K562 (cell line): Measurements from ENCODE around the gene CAPN14. TPM values are rescaled to one million over a fixed set of nuclear protein-coding genes. Genes with fewer than 3 reads are reported as not detected.

ENCODE experiments used
- ATAC-seq: fragments of 200-7000 bp; cut with Tn5 transposase; 3 replicates; pipeline ENCODE4 v1.9.1; 2020; ENCODE audit warnings: moderate library complexity
- BruUV-seq: library from RNA; stranded (reverse); fragments of 400-500 nt; replicated peaks from 2 replicates; lab custom pipeline; 2021; lab: Mats Ljungman, UMichigan
- CTCF ChIA-PET: fragments of 300-600 bp; formaldehyde crosslinking; extraction: SDS; loops from one replicate; lab custom pipeline; 2021; ENCODE audit warnings: low intra/inter-chr PET ratio; lab: Yijun Ruan, JAX
- POLR2A ChIA-PET: fragments of 300-600, 350-650 bp; sonication (Branson Sonifier 250); formaldehyde crosslinking; extraction: SDS; loops from one replicate; lab custom pipeline; 2021; ENCODE audit warnings: antibody characterized with exemption, inconsistent platforms; lab: Yijun Ruan, JAX
- DNase-seq, 4 experiments: peaks; one replicate each; pipeline versions ENCODE4 v3.0.0 to v3.0.0-alpha.2; 2011 to 2018; ENCODE audit warnings: low spot score in 3 of 4, mixed read lengths in 3 of 4; ENCODE audit errors: extremely low read depth in 1 of 4
- FAIRE-seq: peaks from 2 replicates; lab custom pipeline; 2011; peaks lifted over from hg19 to GRCh38; lab: Jason Lieb, UNC
- H2AFZ ChIP-seq: 2 replicates; pipeline ENCODE4 v1.6.0; 2011; ENCODE audit warnings: low read depth, low read length, control low read depth, inconsistent platforms
- H3K27ac ChIP-seq: fragments of 200-600 bp; 3 replicates; pipeline ENCODE4 v1.8.0; 2011; ENCODE audit warnings: low read depth, mild to moderate bottlenecking, control low read depth, inconsistent platforms, low read length, moderate library complexity, mixed read lengths; ENCODE audit errors: extremely low read depth
- H3K27me3 ChIP-seq, 2 experiments: fragments of 300-600 bp in 1 of 2; 2 replicates in 1 of 2; 3 replicates in 1 of 2; pipeline versions ENCODE4 v1.6.0 to v1.8.0; 2011; ENCODE audit warnings: inconsistent platforms in 2 of 2, low read length in 2 of 2, mild to moderate bottlenecking in 1 of 2, mixed read lengths in 1 of 2, moderate library complexity in 1 of 2; ENCODE audit not compliant: control insufficient read depth in 2 of 2, insufficient read depth in 2 of 2
- H3K36me3 ChIP-seq: fragments of 300-600 bp; 3 replicates; pipeline ENCODE4 v1.8.0; 2011; ENCODE audit warnings: mild to moderate bottlenecking, low read length, inconsistent platforms; ENCODE audit not compliant: control insufficient read depth, insufficient read depth
- H3K4me1 ChIP-seq, 2 experiments: fragments of 200-600 bp in 1 of 2; replicated peaks in 1 of 2; 2 replicates in 1 of 2; 3 replicates in 1 of 2; pipeline versions ENCODE4 v1.5.1 to v1.8.0; 2011; ENCODE audit warnings: inconsistent platforms in 2 of 2, low read length in 2 of 2, mild to moderate bottlenecking in 1 of 2, mixed read lengths in 1 of 2, moderate library complexity in 1 of 2; ENCODE audit not compliant: control insufficient read depth in 2 of 2, insufficient read depth in 2 of 2
- H3K4me2 ChIP-seq: 2 replicates; pipeline ENCODE4 v1.6.1; 2011; ENCODE audit warnings: low read length, control low read depth, inconsistent platforms, mixed read lengths; ENCODE audit not compliant: insufficient read depth
- H3K4me3 ChIP-seq: fragments of 200-600 bp; sonication (generic), shearing (Covaris generic); 2 replicates; pipeline ENCODE4 v1.5.1; 2016; ENCODE audit warnings: control low read depth, inconsistent platforms
- H3K79me2 ChIP-seq: fragments of 200-600 bp; 3 replicates; pipeline ENCODE4 v1.8.0; 2011; ENCODE audit warnings: low read length, inconsistent platforms; ENCODE audit not compliant: control insufficient read depth, insufficient read depth
- H3K9ac ChIP-seq, 2 experiments: 2 replicates each; pipeline versions ENCODE4 v1.6.0 to v1.6.1; 2011; ENCODE audit warnings: low read depth in 2 of 2, low read length in 2 of 2, control low read depth in 1 of 2, inconsistent platforms in 1 of 2, mild to moderate bottlenecking in 1 of 2, mixed read lengths in 1 of 2; ENCODE audit not compliant: insufficient read depth in 1 of 2
- H3K9me1 ChIP-seq: one replicate; pipeline ENCODE4 v1.6.0; 2011; ENCODE audit warnings: inconsistent platforms, mild to moderate bottlenecking, low read length, moderate library complexity; ENCODE audit not compliant: control insufficient read depth, insufficient read depth
- H3K9me3 ChIP-seq: replicated peaks from 2 replicates; pipeline ENCODE4 v1.5.1; 2011; ENCODE audit warnings: low read depth, low read length, inconsistent platforms; ENCODE audit not compliant: control insufficient read depth, insufficient read depth
- H4K20me1 ChIP-seq: replicated peaks from 2 replicates; pipeline ENCODE4 v1.6.1; 2011; ENCODE audit warnings: low read length, inconsistent platforms, mixed read lengths; ENCODE audit not compliant: control insufficient read depth, insufficient read depth
- ATF1 ChIP-seq, 2 experiments: fragments of 450-650 bp in 1 of 2; IDR thresholded peaks; 2 replicates each; pipeline ENCODE4 v1.6.1; 2016; ENCODE audit warnings: missing compliant biosample characterization in 1 of 2, missing genetic modification characterization in 1 of 2
- CREM ChIP-seq: IDR thresholded peaks from 2 replicates; pipeline ENCODE4 v1.6.1; 2014; ENCODE audit warnings: antibody characterized with exemption, low read depth
- E2F3 ChIP-seq: fragments of 250-450 bp; sonication (Bioruptor Pico); IDR thresholded peaks from 2 replicates; pipeline ENCODE4 v1.4.0; 2020; ENCODE audit warnings: mild to moderate bottlenecking
- EWSR1 ChIP-seq: fragments of 450-650 bp; IDR thresholded peaks from 2 replicates; pipeline ENCODE4 v1.6.1; 2018; ENCODE audit warnings: borderline replicate concordance, mild to moderate bottlenecking, low read depth, moderate library complexity; ENCODE audit not compliant: partially characterized antibody
- HMG20A ChIP-seq: fragments of 450-650 bp; formaldehyde crosslinking; conservative IDR thresholded peaks from 2 replicates; pipeline ENCODE4 v1.4.0; 2020; ENCODE audit warnings: mild to moderate bottlenecking, mixed read lengths
- MEF2D ChIP-seq: conservative IDR thresholded peaks from 2 replicates; pipeline ENCODE4 v1.6.1; 2016; ENCODE audit warnings: low read depth, missing genetic modification characterization, missing compliant biosample characterization
- PHF20 ChIP-seq: fragments of 450-650 bp; IDR thresholded peaks from 2 replicates; pipeline ENCODE4 v1.6.1; 2018; ENCODE audit not compliant: partially characterized antibody
- RBBP5 ChIP-seq: fragments of 200-600 bp; sonication (generic); IDR thresholded peaks from 2 replicates; pipeline ENCODE4 v1.6.1; 2012; ENCODE audit warnings: borderline replicate concordance, mild to moderate bottlenecking, low read length, control low read depth, inconsistent platforms; ENCODE audit not compliant: insufficient read depth, poor library complexity, severe bottlenecking
- SAFB ChIP-seq: fragments of 200-400 bp; formaldehyde crosslinking; IDR thresholded peaks from 2 replicates; pipeline ENCODE4 v1.6.1; 2017; ENCODE audit warnings: low read depth, low read length, borderline replicate concordance
- ZC3H8 ChIP-seq: fragments of 450-650 bp; IDR thresholded peaks from 2 replicates; pipeline ENCODE4 v1.6.1; 2017
- ZNF143 ChIP-seq: sonication (generic); formaldehyde crosslinking; IDR thresholded peaks from 2 replicates; pipeline ENCODE4 v1.9.0; 2022; ENCODE audit warnings: mild to moderate bottlenecking, missing genetic modification reagents
- ZNF431 ChIP-seq: sonication (generic); formaldehyde crosslinking; IDR thresholded peaks from 2 replicates; pipeline ENCODE4 v1.8.0; 2022; ENCODE audit warnings: mild to moderate bottlenecking, missing genetic modification reagents
- ZNF561 ChIP-seq: fragments of 450-650 bp; formaldehyde crosslinking; conservative IDR thresholded peaks from 2 replicates; pipeline ENCODE4 v1.4.0; 2020; ENCODE audit warnings: mild to moderate bottlenecking, moderate library complexity
- ZNF707 ChIP-seq: fragments of 250-450 bp; sonication (Bioruptor Pico); conservative IDR thresholded peaks from 2 replicates; pipeline ENCODE4 v1.8.0; 2022; ENCODE audit warnings: inconsistent platforms, mild to moderate bottlenecking, moderate library complexity
- WGBS: fragments of 100-300 bp; shearing (Covaris generic); methylation state at CpG from one replicate; pipeline ENCODE4 v1.1.6; 2016; ENCODE audit warnings: low coverage, mixed read lengths; ENCODE audit not compliant: insufficient coverage; ENCODE audit errors: missing lambda C conversion rate; 5-methylcytosine and 5-hydroxymethylcytosine counted together
- in situ Hi-C: fragments of 300-500 bp; cut with MboI; formaldehyde crosslinking; loops from 4 replicates; pipeline ENCODE4 v1.15.0; 2018; ENCODE audit warnings: inconsistent platforms, mixed read lengths
- intact Hi-C: fragments of 100-400 bp; cut with micrococcal nuclease; formaldehyde crosslinking; loops from 2 replicates; pipeline ENCODE4 v1.14.2; 2022
- polyA plus RNA-seq, 8 experiments: library from polyadenylated mRNA; depleted of rRNA in 4 of 8; stranded (reverse) in 5 of 8; unstranded in 3 of 8; fragments of >200 nt; fragmentation: Nextera tagmentation in 2 of 8; fragmentation: Illumina TruSeq in 1 of 8; extraction: Ambion mirVana in 2 of 8; extraction: Trizol in 1 of 8; gene quantifications; 2 replicates each; pipeline versions ENCODE4 v1.2.1 to v1.2.3, GENCODE V29; 2011 to 2014; ENCODE audit warnings: inconsistent platforms in 1 of 8, missing spikeins in 1 of 8
- total RNA-seq, 7 experiments: library from RNA; depleted of rRNA in 6 of 7; stranded (reverse); fragments of >200 nt in 6 of 7; fragmentation: Illumina TruSeq in 2 of 7; extraction: Trizol in 2 of 7; gene quantifications; 2 replicates each; pipeline versions ENCODE4 v1.2.1 to v1.2.3, GENCODE V29; 2011 to 2021; ENCODE audit warnings: low replicate concordance in 1 of 7
- TF ChIP-seq, protein P1 (sequence below), 2 experiments: fragments of 150-350 bp in 1 of 2; IDR thresholded peaks; 2 replicates each; pipeline ENCODE4 v1.6.1; 2012 to 2016; ENCODE audit warnings: low read depth in 2 of 2, low read length in 2 of 2, mild to moderate bottlenecking in 1 of 2, moderate library complexity in 1 of 2
- TF ChIP-seq, protein P2 (sequence below): fragments of 450-650 bp; IDR thresholded peaks from 2 replicates; pipeline ENCODE4 v1.6.1; 2016; ENCODE audit warnings: mild to moderate bottlenecking
- TF ChIP-seq, protein P3 (sequence below): fragments of 450-650 bp; IDR thresholded peaks from 2 replicates; pipeline ENCODE4 v1.6.1; 2016; ENCODE audit warnings: low read depth, mild to moderate bottlenecking, moderate library complexity

CAPN14 gene
- total and polyA plus RNA-seq, 9 of the 15 experiments (the other 6 are each of a cell fraction or from before 2014, with no cell fraction given) = not detected

DNA sequence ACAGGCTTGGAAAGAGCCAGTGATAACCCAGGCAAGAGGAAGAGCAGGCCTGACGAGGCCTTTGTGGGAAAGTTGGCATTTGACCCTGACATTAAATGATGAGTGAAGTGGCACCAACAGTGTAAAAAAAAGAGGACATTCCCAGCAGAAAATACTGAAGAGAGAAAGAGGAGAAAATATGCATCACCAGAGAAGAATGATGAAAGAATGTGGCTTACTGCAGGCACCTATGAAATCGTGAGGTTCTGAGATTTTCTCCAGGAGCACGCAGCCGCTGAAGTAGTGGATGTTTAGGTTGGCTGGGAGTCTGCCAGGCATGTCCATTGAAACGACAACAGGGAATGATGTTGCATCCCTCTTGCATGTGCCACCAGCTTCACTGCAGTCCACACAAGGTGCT lies 30.4 kb upstream of the CAPN14 start:
- ChIA-PET POLR2A (no interaction called here), CTCF (no interaction called here)
- in situ Hi-C loops = no loop called here
- no peaks in the 10 kb centered on the region for H3K9me3 ChIP-seq
- H3K9me1 ChIP-seq = peaks cover 7% of the 10 kb centered on the region
- WGBS = 3% methylated on average over 5 of the region's 5 CpGs
- H3K9ac ChIP-seq = no peak overlapping the region
- no peaks in the 10 kb centered on the region for H3K36me3 ChIP-seq
- intact Hi-C loops = no loop called here
- FAIRE-seq (no peak), ATAC-seq (no peak), DNase-seq (no peak)
- no peak overlapping the region for H3K4me2 ChIP-seq
- H3K27me3 ChIP-seq = peaks cover 0 to 5% of the 10 kb centered on the region in 2 experiments; a peak in 1 of 5 replicates
- H3K79me2 ChIP-seq = no peaks in the 10 kb centered on the region
- H4K20me1 ChIP-seq = 0 out of 2 replicates have a peak, but pooled peaks cover 5% of the 10 kb centered on the region
- BruUV-seq = no TSS peak
- H3K27ac ChIP-seq = no peak overlapping the region
- H3K4me1 ChIP-seq = no peaks in the 10 kb centered on the region; a peak in 1 of 5 replicates
- no peak overlapping the region for H3K4me3 ChIP-seq
- H2AFZ ChIP-seq = no peak overlapping the region
- no peak for TF ChIP-seq PHF20
- TF ChIP-seq ZNF707 (CRISPR knock-in tag) = no peak
- no peak for TF ChIP-seq ZNF143 (CRISPR knock-in tag)
- TF ChIP-seq, protein P1, sequence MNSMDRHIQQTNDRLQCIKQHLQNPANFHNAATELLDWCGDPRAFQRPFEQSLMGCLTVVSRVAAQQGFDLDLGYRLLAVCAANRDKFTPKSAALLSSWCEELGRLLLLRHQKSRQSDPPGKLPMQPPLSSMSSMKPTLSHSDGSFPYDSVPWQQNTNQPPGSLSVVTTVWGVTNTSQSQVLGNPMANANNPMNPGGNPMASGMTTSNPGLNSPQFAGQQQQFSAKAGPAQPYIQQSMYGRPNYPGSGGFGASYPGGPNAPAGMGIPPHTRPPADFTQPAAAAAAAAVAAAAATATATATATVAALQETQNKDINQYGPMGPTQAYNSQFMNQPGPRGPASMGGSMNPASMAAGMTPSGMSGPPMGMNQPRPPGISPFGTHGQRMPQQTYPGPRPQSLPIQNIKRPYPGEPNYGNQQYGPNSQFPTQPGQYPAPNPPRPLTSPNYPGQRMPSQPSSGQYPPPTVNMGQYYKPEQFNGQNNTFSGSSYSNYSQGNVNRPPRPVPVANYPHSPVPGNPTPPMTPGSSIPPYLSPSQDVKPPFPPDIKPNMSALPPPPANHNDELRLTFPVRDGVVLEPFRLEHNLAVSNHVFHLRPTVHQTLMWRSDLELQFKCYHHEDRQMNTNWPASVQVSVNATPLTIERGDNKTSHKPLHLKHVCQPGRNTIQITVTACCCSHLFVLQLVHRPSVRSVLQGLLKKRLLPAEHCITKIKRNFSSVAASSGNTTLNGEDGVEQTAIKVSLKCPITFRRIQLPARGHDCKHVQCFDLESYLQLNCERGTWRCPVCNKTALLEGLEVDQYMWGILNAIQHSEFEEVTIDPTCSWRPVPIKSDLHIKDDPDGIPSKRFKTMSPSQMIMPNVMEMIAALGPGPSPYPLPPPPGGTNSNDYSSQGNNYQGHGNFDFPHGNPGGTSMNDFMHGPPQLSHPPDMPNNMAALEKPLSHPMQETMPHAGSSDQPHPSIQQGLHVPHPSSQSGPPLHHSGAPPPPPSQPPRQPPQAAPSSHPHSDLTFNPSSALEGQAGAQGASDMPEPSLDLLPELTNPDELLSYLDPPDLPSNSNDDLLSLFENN (IDR thresholded peaks at IDR 0.05; ENCODE audit: low read depth in 2 of 2, low read length in 2 of 2) = no peak
- TF ChIP-seq, protein P2, sequence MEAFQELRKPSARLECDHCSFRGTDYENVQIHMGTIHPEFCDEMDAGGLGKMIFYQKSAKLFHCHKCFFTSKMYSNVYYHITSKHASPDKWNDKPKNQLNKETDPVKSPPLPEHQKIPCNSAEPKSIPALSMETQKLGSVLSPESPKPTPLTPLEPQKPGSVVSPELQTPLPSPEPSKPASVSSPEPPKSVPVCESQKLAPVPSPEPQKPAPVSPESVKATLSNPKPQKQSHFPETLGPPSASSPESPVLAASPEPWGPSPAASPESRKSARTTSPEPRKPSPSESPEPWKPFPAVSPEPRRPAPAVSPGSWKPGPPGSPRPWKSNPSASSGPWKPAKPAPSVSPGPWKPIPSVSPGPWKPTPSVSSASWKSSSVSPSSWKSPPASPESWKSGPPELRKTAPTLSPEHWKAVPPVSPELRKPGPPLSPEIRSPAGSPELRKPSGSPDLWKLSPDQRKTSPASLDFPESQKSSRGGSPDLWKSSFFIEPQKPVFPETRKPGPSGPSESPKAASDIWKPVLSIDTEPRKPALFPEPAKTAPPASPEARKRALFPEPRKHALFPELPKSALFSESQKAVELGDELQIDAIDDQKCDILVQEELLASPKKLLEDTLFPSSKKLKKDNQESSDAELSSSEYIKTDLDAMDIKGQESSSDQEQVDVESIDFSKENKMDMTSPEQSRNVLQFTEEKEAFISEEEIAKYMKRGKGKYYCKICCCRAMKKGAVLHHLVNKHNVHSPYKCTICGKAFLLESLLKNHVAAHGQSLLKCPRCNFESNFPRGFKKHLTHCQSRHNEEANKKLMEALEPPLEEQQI = no peak
- no peak for TF ChIP-seq E2F3
- no peak for TF ChIP-seq CREM
- TF ChIP-seq EWSR1 = no peak
- TF ChIP-seq SAFB = no peak
- TF ChIP-seq, protein P3, sequence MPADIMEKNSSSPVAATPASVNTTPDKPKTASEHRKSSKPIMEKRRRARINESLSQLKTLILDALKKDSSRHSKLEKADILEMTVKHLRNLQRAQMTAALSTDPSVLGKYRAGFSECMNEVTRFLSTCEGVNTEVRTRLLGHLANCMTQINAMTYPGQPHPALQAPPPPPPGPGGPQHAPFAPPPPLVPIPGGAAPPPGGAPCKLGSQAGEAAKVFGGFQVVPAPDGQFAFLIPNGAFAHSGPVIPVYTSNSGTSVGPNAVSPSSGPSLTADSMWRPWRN = no peak
- TF ChIP-seq ATF1 (CRISPR knock-in tag; IDR thresholded peaks at IDR 0.05) = no peak
- TF ChIP-seq ATF1 (tag; IDR thresholded peaks at IDR 0.05) = no peak
- no peak for TF ChIP-seq ZNF431
- no peak for TF ChIP-seq RBBP5
- TF ChIP-seq HMG20A = no peak
- TF ChIP-seq ZNF561 (CRISPR knock-in tag) = no peak
- TF ChIP-seq ZC3H8 = no peak
- TF ChIP-seq MEF2D (tag) = no peak
